Activated T-cell treated with anti-CD3 and anti-CD28 coated beads for 24 hours (primary cell): ENCODE results near the gene WDFY3.
"Not testable (repeated sequence)": the region's sequence is repeated elsewhere in the genome, so short reads cannot be mapped to it uniquely, and the experiment has no call there.

Source experiments
- DNase-seq: peaks from one replicate; pipeline ENCODE4 v3.0.0-alpha.2; 2020; ENCODE audit warnings: low read depth

The WDFY3 gene

DNA sequence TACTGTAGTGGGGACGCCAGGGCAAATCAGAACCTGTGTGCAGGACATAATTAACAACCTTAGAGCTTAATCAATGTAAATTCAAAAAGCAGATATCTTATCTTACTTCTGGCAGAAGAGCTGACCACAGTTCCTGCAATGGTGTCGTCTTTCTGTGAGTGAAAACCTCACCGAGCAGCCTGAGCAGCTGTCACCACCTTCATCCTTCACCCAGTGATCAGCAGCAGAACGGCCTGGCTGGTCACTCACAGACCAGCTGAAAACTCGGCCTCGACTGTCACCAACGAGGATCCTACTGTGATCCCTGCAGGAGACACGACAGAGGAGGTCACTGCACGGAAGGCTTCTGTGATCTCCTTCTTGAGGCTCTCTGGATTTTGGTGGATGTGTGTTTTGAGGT is 289.4 kb downstream of the WDFY3 start:
- no peak for DNase-seq

DNA sequence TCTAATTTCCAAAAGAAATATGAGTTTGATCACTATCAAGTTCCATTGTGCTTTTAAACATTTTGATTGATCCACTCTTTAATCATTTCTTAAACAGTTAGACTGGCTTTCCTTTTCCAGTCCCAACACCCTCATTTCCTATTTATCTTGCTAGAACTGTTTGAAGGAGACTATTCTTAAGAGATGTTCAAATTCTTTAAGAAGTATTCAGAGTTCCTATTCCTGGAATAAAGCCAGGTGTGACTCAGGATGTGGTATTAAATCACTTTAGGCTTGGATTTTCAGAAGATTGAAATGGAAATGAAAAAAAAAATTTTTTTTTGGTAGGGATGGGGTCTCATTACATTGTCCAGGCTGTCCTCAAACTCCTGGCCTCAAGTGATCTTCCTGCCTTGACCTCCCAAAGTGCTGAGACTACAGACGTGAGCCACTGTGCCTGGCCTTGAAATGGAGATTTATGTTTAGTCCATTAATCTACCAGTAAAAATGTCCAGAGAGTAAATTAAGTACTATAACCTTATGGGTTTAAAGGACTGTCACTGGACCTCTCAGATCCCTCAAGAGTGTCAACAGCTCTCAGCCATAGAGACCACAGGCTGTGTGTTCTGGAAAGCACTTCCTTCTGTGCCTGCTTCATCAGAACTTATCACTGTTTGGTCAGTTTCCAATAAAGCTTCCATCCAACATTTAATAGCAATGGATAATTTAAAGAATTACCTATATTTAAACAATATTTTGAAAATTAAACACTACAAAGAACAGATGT is 292.8 kb downstream of the WDFY3 start:
- no peak for DNase-seq

DNA sequence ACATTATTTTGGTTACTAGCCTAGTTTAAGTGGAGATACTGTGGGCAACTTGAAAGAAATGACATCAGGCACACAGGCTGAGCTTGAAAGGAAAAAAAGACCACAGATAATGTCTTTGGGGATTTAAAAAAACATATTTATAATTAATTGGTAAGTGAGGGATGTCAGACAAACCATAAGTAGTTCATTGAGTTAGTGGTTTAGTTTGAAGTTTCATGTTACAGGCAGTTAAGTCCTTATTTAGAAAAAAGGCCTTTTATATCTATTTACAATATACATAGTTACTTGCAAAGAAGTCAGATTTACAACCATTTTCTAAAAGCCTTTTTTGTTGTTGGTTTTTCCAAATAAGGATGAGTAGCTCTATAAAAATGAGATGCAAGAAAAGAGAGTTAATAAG is 294.3 kb downstream of the WDFY3 start:
- no peak for DNase-seq

DNA sequence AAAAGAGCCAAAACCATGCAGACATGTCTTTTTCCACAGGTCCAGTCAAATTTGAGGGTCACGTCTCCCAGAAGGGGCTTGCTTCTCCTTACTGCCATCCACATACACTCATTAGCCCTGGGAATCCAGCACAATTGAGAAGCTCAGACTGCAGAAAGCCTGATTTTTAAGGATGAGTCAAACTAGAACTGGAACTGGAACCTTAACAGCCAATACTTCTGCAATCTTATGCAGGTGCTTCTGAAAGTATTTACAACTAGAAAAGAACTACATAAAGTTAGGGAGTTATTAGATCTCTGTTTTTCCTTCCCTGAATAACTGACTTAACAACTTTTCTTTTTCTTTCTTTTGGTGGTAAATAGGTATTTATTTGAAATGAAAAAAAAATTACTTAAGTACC is 297.3 kb downstream of the WDFY3 start:
- DNase-seq, result no peak

DNA sequence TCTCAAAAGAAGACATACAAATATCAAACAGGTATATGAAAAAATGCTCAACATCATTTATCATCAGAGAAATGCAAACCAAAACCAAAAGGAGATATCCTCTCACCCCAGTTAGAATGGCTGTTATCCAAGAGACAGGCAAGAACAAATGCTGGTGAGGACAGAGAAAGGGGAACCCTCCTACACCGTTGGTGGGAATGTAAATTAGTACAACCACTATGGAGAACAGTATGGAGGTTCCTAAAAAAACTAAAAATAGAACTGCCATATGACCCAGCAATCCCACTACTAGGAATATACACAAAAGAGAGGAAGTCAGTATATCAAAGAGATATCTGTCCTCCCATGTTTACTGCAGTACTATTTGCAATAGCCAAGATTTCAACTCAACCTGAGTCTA is 300.1 kb downstream of the WDFY3 start:
- no peak for DNase-seq

DNA sequence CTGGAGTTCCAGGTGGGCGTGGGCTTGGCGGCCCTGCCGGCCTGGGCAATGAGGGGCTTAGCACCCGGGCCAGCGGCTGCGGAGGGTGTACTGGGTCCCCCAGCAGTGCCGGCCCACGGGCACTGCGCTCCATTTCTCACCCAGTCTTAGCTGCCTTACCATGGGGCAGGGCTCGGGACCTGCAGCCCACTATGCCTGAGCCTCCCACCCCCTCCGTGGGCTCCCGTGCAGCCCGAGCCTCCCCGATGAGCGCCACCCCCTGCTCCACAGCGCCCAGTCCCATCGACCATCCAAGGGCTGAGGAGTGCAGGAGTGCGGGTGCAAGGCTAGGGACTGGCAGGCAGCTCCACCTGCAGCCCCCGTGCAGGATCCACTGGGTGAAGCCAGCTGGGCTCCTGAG is 301.7 kb downstream of the WDFY3 start:
- not testable (repeated sequence) for DNase-seq

DNA sequence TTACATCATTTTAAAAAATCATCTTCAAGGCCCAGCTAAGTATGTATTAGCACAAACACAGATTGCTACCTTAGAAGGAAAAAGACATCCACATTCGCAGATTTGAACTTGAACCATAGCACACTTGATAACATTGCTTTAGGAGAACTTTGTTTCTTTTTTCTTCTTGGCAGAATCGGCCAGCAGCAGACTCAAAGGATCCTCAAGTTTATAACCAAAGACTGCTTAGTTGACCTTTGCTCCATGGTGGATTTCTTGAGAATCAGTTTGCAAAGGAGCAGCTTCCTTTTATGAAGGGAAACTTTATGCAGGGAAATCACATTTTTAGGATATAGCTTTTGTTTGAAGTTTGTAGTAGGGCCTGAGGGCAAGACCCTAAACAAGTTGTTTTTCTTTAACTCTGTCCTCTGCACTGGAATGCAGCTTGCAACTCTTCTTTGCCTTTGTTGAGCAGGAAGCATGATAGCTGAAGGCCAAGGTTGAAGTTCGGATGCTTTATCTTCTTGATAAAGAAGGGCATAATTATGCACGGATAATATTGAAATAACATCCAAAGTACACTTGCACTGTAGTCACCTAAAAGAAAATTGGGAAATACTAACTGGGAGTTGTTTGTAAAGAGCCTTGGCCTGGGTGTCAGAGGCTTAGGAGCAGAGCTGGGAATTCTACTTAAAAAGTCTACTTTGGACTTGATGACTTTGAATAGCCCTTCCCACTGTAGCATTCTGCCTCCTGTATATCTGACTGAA is 305.1 kb downstream of the WDFY3 start:
- no peak for DNase-seq

DNA sequence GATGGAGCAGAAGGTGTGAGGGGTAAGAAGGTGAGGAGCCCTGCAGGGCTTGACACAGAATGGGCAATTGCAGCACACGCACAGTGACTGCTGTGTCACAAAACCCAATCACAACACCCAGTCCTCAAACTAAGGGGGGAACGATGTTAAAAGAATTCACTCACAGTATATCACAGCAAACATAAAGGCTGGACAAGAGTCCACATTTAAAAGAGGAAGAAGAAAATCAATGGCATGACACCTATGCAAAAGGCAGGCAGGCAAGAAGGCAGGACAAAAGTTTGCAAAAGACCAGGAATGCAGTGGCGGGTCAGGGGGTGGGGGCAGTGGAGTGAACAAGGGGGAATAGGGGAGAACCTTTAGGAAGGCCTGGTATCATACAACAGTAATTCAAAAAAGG is 305.9 kb downstream of the WDFY3 start:
- DNase-seq, result no peak

DNA sequence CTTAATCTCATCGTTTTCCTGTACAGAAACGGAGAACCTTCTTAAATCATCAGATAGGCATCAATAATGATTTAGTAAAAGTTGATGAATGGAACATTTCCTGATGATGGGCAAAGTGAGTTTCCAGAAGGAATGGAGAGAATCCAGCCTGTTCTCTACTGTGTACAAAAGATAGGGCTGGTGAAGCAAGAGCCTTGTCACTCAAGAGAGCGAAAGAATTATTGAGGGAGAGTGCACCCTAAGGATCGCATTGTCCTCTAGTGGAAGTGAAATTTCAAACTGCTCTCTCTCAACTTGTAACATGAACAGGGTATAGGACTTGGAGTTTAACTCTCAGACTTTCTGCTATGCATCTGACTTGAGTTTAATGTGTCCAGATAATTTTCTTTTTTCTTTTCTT is 314.0 kb downstream of the WDFY3 start:
- no peak for DNase-seq

DNA sequence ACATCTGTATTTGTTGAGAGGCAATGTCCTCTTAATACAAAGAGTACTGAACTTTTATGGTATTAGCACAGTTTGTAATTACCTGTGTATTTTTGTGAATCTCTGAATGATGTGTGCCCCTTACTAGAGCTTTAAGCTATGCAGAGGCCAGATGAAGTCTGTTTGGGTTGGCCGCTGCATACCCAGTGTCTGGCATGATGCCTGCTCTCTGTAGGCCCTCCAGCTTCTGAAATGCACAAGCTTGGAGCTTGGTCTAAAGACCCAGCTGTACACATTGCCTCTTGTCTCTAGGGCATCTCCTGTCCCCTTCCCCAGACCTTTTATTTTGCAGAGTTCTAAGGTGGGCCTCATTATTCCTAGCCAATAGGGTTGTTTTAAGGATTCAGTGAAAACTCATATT is 315.0 kb downstream of the WDFY3 start:
- no peak for DNase-seq

DNA sequence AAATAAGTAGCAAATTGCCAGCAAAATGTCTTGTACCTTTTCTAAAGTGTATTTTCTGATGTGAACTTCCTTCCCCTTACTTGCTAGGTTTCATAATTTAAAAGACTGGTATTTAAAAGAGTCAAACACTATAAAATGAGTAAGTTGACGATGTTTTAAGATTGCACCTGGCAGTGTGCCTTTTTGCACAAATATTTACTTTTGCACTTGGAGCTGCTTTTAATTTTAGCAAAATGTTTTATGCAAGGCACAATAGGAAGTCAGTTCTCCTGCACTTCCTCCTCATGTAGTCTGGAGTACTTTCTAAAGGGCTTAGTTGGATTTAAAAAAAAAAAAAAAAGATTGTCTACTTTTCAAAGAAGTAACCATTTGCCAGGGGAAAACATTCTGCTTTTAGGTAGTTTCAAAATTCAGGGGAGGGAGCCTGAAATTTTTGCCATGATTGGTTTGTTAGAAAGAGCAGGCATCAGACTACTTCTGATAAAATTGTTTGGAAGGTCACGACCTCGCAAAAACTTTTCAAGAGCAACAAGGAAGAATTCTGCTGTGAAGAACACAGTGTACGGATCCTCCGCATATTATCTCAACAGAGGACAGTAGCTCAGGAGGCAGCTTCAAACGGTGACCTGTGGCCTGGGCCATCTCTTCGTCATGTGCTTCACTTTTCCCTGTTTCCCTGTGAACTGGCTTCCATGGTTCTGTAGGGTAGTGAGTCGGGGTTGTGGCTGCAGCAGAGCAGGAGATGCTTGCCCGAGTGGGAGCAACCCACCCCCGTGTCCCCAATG is 317.4 kb downstream of the WDFY3 start:
- DNase-seq, result no peak

DNA sequence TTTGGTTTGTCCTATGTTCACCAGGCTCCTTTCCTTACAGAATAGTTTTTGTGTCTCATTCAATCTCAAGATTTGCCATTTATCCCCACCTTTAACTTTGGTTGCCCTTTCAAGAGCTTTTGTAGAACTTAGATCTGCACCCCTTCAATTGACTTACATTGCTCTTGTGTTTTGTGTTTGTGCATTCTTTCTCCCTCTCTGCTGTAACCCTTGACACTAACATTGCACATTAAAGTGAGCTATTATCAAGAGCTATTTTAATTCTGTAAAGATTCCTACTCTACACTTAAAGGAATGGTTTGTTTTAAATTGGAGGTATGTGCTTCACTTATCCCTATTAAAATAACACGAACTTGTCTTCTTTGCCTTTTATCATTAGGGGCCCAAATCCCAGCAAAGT is 318.3 kb downstream of the WDFY3 start:
- no peak for DNase-seq

DNA sequence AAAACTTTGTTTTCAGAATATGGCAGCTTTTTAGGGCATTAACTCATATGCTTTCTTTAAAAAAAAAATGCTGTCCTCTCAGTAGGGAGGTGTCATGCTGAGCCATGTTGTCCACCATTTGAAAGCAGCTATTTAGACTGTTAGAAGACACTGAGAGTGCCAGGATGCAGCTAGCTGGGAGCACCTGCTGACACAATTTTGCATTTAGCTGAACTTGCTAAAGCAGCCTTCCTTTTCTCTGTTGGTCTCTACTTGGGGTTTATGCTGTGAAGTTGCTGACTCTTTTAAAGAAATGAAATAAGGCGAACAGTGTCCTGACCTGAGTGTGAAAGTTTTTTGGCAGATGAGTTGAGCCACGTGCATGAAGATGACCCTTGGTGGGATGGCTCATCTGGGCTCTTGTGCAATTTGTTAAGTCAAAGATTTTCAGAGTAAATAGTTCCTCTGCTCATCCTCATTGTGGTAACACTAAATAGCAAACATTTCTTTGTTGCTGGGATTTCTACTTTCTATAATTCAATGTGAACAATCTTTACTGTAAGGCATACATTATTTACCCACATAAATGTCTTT is 319.1 kb downstream of the WDFY3 start:
- no peak for DNase-seq

DNA sequence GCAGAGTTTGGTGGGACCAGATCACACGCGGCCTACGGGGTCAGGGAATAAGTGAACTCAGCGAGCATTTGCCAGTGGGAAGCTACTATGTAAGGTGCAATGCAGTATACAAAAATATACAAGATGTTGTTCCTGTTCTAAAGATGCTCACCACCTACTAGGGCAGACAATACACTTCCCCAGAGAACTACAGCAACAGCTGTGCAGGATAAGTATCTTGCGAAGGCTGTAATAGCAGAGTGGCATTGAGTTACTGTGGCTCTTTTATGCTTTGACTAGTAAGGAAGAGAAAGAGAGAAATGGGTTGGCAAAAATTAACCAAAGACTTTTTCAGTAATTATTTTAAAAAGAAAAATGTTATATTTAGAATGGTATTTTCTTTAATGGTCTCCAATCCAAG is 322.4 kb downstream of the WDFY3 start:
- DNase-seq, result no peak

DNA sequence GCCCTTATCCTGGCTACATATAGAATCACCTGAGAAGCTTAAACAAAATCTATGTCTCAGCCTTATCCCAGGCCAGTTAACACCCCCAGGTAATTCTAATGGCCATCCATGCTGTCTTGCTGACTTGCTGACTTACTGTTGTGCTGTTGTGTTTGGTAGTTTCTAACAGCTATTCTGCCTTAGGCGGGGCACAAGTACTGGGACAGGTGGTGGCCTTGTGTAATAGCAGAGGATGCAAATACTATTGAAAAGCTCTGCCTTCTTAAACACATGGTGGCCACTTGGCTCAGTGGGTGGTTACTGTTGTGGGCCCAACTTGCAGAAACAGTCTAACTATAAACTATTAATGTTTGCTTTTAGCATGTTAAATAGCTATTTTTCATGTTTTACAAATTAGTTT is 327.3 kb downstream of the WDFY3 start:
- DNase-seq, result no peak

DNA sequence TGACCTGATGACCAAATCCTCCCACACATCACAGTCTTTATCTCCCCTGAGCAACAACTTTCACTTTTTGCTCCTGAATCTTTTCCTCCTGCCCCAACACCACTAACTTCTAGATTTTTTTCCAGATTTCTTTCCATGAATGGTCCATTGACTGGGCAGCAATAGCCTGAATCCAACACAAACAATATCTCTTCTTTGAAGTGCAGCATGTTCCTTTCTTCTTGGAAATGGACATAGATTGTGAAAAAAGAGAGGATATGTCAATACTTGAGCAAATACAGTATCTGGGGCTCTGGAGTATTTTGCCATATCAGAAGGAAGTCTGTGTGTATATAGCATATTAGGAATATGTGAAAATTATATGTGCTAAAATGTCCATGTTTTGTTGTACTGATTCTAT is 328.4 kb downstream of the WDFY3 start:
- DNase-seq, result no peak

DNA sequence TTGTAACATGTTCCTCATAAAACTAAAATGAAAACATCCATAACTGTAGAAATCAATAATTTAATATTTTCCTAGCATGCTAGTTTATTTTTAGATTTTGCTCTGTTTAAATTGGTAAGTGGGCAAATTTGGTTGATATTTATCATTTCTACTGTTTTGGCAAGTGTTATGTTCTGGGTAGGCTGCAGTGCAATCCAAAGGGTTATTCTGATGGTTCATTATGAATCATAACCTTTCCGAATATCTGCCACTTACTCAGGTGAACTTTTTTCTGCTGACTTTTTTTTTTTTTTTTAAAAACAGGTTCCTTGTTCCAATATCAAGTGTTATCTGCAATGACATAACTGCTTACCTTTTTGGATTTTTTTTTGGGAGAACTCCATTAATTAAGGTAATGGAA is 331.5 kb downstream of the WDFY3 start:
- no peak for DNase-seq

DNA sequence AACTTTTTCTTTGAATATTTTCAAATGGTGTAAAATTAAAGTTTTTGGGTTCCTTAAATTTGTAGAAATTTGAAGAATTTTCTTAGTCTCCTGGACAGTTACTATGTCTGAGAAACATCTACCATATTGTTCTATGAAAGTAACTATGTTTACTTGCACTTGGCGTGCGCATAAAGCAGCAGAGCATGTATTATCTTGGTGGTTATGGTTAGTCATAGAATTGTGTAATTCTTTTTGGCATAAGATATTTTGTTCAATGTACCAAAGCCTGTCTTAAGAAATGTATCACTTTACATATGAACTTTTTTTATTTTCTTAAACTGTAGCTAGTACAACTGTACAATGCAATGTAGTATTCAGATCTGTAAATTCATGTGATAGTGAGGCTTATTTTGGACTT is 334.4 kb downstream of the WDFY3 start:
- DNase-seq, result no peak

DNA sequence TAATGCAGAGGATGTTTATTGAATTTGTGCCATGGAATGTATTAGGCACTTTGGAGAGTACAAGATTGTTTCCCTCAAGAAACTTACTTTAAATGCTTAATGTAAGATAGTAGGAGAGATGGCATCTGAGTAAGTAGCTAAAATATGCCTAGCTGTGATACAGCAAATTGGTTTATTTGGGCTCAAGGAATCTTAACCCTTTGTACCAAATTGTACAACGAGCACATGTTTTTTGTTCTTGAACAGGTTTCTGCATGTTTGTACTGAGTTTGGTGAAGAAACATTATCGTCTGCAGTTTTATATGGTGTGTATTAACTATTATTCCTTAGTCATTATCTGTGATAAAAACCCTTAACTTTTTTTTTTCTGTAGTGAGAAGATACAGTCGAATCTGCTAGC is 334.9 kb downstream of the WDFY3 start:
- no peak for DNase-seq

DNA sequence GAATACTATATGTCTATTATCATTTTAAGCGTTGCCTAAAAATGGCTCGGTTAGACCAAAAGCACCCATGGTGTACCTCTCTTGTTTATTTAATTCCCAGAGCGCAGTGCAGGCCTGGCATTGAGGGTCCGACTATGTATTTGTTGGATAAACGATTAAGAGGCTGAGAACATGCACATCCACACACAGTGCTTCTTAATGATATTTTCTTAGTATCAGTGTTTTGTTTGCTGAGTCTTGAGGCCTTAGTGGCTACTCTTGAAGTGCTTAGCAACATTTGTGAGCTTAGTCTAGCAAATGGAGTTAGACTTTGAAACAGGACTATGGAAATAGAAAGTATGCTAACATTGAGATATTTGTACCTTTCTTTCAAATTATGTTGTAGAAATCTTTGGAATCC is 339.8 kb downstream of the WDFY3 start:
- no peak for DNase-seq

DNA sequence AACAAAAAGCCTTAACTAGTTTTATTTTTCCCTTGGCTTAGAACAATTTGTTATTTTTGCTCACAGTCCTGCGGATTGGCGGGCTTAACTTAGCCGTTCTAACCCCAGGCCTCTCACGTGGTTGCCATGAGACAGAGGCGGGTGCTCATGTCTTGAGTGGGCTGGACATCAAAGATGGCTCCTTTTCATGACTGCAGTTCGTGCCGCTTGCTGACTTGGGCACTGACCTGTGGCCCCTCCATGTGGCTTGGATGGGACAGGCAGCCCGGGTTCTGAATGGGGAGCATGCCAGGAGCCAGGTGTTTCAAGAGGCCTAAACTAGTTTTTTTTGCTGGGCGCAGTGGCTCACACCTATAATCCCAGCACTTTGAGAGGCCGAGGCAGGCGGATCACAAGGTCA is 342.8 kb downstream of the WDFY3 start:
- DNase-seq, result no peak

DNA sequence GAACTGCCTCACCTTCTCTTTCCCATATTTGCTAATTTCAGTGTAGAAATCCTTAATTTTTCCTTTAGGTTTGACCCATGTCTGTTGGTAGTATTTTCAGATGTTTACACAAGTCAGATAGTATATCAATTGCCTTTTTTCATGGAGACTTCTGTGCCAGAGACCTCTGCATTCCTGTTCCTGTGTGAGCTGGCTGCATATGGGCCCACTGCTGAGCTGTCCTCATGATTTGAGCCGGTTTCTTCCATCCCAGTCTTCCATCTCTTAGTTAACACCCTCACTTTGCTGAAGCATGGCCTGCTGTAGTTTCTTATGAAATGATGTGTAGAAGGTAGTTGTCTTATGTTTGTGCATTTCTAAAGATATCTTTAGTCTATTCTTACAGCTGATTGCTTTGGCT is 343.5 kb downstream of the WDFY3 start:
- no peak for DNase-seq
